HG03571 (cell line): ENCODE data around the gene AARSD1.
"Not testable (repeated sequence)": the region's sequence is repeated elsewhere in the genome, so short reads cannot be mapped to it uniquely, and the experiment has no call there.

Experiments
- ATAC-seq: cut with Tn5 transposase; IDR thresholded peaks from one replicate; pipeline ENCODE4 v1.9.1; 2021; ENCODE audit not compliant: unreplicated experiment

AARSD1 gene

GRCh38 chr17:42982266-42982665, 18.0 kb upstream of the AARSD1 start:
- ATAC-seq = no peak

- ATAC-seq = no peak
Observed at GRCh38 chr17:42980766-42981397, 16.6 kb upstream of the AARSD1 start.

DNA sequence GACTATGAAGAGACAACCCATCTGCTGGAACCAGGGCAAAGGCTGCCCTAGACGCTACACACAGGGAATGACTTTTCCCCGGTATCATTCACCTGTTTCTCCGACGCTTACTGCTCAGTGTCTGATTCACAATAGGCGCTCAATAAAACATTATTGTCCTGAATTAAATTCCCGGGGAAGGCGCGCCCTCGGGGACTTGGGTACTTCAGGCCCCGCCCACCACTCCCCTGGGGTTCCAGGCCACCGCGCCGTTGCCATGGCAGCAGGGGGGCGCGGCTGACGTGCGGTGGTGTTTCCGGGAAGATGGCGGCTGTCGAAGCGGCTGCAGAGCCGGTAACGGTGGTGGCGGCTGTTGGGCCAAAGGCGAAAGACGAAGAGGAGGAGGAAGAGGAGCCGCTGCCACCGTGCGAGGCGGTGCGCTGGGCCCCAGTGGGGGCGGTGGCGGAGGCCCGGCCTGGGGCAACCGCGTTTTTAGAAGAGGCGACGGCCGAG, 16.1 kb upstream of the AARSD1 start, which contains the start of gene RUNDC1:
Gene RUNDC1, plus strand, starts transcription at position 292 of the 492 bp plus-strand sequence. Its CDS starts 12 bp downstream, at position 304.
- no peak for ATAC-seq

GRCh38 chr17:42979511-42980273, 15.4 kb upstream of the AARSD1 start, which contains the start of gene PTGES3L:
Gene PTGES3L, minus strand, starts transcription at chr17:42980080. Its CDS starts 27 bp downstream, at chr17:42980053.
- no peak for ATAC-seq

DNA sequence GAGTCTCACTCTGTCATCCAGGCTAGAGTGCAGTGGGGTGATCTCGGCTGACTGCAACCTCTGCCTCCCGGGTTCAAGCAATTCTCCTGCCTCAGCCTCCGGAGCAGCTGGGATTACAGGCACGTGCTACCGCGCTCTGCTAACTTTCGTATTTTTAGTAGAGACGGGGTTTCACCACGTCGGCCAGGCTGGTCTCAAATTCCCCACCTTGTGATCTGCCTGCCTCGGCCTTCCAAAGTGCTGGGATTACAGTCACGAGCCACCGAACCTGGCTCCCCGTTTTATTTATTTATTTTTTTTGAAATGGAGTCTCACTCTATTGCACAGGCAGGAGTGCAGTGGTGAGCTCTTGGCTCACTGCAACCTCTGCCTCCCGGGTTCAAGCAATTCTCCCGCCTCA, 11.4 kb upstream of the AARSD1 start:
- not testable (repeated sequence) for ATAC-seq

DNA sequence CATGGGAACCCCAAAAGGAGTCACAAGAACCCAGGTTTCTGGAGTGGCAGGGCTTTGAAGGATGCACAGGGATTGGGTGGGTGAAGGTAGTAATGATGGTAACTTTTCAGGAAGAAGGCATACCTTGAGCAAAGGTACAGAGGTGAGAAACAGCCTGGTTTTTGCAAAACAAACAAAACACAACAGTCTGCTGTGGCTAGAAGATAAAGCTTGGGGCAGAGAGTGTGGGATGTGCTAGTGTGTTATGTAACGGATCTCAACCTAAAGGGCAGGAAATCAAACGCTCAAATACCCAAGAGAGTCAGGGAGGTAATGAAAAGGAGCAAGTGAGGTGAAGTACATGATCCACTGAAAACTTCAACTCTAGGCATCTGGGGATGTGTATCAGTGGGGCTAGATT, 11.0 kb upstream of the AARSD1 start:
- no peak for ATAC-seq

DNA sequence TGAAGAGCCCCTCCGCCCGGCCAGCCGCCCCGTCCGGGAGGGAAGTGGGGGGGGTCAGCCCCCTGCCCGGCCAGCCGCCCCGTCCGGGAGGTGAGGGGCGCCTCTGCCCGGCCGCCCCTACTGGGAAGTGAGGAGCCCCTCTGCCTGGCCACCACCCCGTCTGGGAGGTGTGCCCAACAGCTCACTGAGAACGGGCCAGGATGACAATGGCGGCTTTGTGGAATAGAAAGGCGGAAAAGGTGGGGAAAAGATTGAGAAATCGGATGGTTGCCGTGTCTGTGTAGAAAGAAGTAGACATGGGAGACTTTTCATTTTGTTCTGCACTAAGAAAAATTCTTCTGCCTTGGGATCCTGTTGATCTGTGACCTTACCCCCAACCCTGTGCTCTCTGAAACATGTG, 9.1 kb upstream of the AARSD1 start:
- not testable (repeated sequence) for ATAC-seq

DNA sequence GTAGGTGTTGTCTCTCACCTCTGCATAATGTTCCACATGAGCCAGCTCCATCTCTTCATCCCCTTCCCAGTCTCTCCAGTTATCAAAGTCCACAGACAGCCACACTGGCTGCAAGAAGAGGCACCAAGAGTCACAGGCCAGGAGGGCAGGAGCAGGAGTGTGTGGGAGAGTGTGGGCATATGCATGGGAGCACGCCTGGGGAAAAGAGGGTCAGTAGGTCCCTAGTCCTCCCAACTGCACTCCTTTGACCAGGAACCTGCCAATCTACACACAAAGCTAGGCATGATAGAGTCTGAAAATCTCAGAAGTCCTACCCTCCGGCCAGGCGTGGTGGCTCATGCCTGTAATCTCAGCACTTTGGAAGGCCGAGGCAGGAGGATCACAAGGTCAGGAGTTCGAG, 7.3 kb upstream of the AARSD1 start:
- no peak for ATAC-seq

- no peak for ATAC-seq
Observed at GRCh38 chr17:42969001-42969581, 4.8 kb upstream of the AARSD1 start.

DNA sequence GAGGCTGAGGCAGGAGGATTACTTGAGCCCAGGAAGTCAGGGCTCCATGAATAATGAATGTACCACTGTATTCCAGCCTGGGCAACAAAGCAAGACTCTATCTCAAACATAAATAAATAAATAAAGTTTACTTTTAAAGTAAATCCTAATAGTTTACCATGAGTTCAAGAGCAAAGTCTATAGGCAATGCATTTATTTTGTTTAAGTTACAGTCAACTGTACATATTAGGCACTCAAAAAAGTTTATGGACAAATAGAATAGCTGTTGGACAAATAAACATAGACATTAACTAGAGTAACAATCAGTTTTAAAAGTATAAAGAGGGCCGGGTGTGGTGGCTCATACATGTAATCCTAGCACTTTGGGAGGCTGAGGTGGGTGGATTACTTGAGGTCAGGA, 3.7 kb upstream of the AARSD1 start:
- ATAC-seq = no peak

- ATAC-seq = no peak
Observed at GRCh38 chr17:42953669-42954068, 10.6 kb downstream of the AARSD1 start.

DNA sequence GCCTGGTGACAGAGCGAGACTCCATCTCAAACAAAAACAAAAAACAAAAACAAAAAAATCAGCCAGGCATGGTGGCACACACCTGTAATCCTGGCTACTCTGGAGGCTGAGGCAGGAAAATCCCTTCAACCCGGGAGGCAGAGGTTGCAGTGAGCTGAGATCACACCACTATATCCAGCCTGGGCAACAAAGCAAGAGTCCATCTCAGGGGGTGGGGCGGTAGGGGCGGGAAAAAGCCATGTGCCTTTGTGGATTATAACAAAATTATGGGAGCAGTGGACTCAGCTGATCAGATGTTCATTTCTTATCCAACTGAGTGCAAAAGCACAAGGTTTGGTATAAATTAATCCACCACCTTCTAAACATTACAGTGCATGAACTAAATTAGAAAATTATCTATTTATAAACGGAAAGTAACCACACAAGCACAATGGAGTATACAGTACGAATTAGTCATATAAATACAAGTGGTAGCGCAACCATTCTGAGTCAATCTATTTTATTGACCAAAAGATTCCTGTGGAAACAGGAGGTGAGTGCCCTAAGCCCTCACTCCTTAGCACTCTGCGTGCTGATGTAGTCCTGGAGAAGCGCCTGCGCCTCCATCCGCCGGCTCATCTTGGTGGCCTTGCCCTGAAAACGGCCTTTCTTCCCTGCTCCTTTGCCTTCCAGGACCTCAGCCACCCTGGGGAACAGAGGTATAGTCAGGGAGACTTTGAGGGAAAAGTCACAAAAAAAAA, 14.0 kb downstream of the AARSD1 start:
- no peak for ATAC-seq

DNA sequence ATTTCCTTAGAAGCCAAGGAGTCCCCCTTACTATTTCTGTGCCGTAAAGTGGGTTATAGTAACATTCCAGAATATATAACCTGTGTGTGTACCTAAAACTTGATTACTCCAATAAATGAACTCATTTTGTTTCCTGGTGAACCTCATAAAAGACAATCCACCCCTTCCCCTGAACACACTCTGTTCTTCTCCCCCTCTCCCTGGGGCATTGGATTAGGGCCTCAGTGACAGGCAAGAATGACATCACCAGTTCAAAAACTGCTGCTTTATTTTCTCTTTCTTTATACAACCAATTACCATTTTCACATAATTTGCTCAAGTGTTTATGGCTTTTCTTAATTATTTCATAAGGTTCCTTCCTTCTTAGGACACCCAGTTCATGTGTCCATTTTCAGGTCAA, 17.4 kb downstream of the AARSD1 start:
- ATAC-seq = no peak

DNA sequence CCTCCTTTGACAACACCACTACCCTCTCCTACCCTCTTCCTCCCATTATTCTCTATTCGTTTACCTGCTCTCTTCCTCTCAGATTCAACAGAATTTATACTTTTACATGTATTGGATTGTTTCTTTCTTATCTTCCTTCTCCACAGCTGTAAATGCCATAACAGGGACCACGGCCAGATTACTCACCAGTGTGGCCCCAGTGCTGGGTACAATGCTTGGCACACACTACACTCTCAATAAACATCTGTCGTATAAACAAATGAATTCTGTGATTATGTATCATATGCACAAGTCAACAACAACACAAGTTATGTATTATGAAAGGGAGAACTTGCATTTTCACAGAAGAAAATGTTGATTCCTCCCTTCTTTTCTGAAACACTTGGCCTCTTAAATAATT, 20.0 kb downstream of the AARSD1 start:
- no peak for ATAC-seq

DNA sequence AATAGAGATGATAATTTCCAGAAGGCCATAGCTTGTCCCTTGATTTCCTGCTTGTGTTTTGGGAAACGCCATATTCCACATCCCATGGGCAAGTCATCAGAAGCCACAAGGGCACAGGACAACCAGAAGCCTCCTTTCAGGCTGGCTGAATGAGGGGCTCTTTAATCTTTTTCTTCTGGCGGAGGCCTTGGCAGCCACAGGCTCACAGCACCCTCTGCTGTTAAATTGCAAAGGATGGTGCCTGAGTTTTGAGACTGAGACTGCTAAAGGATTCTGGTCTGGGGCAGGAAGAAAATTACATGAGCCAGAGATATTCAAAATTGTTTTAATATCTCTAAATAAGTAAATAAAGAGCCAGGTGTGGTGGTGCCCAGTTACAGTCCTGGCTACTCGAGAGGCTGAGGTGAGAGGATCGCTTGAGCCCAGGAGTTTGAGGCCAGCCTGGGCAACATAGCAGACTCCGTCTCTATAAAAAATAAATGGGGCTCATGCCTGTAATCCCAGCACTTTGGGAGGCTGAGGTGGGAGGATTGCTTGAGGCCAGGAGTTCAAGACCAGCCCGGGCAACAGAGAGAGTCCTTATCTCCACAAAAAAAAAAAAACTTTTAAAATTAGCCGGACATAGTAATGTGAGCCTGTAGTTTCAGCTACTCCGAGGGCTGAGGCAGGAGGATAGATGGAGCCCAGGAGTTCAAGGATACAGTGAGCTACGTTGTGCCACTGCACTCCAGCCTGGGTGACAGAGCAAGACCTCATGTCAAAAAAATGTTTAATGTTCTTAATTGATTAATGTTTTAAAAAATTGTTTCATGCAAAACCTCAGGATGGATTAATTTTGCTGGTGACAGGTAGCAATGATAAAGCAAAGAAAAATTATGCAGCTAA, 26.3 kb downstream of the AARSD1 start:
- no peak for ATAC-seq

DNA sequence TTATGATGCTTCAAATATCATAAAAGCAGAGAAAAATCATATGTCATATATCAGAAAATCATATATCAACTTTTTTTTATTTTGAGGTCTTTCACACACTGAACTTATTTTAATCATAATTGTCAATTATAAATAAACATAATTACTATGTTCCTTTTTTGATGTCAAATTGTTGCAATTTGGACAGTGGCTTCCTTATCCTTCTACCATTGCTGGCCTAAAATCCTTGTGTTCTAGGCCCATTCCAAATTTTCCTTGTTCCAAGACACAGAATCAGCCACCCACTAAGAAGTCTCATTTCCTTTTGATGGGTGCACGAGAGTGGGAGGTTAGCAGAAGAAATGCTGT, 34.8 kb downstream of the AARSD1 start:
- no peak for ATAC-seq

DNA sequence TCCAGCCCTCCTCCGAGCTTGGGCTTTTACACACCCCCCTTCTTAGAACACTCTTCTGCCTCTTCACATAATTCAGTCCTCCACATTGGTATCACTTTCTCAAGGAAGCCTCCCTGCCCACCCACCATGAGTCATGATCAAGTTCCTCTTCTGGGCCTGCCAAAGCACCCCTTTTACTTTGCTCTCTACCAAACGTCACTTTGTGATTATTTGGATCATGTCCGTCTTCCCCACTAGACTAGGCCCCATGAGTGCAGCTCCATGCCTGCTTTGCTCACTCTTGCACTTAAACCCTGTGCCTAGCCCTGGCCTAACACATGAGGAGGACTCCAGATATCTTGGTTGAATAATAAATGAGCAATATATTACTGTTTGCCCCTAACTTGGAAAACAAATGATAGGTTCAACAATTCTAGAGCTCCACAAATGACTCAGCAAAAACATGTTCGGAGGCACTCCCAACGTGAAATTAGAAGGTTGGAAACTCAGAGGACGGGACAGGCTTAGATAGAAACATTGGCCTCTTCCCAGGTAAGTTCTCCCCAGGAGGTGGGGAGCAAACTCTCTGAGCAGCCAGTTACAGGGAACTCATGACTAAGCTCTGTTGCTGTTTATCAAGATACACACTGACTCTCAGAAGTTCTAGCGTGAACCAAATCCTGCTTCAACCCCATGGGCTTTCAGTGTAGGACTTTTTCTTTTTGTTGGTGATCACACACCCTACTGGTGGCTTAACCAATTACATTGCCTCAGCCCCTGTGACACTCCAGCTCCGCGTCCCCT, 35.3 kb downstream of the AARSD1 start:
- ATAC-seq = no peak

DNA sequence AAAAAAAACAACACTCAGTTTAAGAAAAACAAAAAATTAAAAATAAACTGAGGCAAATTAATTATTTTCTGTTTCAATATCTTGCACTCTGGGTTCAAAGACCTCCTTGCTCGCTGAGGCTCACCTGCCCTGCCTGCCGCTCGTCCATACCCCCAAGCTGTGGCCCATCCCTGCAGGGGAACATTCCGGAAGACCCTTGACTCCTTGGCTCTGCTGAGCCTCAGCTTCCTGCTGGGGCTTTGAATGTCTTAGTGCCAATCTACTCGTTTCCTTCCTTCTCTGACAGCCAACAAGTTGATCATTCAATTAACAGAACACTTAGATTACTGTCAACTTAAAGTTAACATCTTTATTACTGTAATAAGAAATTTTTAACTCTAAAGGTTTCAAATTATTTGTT, 39.4 kb downstream of the AARSD1 start:
- ATAC-seq = no peak

DNA sequence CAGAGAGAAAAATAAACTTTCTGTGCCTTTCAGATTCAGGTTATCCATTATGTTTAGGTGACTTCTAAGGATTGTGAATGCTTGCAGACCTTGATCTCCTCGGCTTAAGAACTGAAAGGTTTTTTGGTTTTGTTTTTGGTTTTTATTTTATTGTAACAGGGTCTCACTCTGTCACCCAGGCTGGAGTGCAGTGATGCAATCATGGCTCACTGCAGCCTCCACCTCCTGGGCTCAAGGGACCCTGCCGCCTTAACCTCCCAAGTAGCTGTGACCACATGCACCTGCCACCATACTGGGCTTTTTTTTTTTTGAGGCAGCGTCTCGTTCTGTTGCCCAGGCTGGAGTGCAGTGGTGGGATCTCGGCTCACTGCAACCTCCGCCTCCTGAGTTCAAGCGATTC, 40.8 kb downstream of the AARSD1 start:
- not testable (repeated sequence) for ATAC-seq

DNA sequence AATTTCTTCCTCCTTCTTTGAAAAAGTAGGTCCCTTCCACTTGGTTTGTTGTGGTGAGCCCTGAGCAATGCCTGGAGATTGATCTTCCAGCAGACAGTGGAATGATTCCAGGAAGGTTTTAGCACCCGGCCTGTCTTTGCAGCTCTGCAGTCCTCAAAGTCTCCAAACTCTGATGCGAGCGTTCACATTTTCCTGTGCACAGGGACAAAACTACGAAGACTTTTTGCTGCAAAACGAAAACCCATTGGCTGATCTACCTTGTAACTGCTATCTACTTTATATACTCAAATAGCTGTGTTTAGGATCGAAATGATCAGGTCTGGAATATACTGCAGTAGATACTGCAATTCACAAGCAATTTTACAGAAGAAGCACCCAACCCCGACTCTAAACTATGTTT, 42.0 kb downstream of the AARSD1 start:
- ATAC-seq = no peak
